Kidney capillary endothelial cell (primary cell): ENCODE measurements around the gene CASZ1.

Experiments
- DNase-seq: peaks from one replicate; pipeline ENCODE4 v3.0.0-alpha.2; 2018; ENCODE audit warnings: low spot score

The CASZ1 gene

GRCh38 chr1:10706376-10706913, 90.0 kb downstream of the CASZ1 start:
- DNase-seq, result no peak

DNA sequence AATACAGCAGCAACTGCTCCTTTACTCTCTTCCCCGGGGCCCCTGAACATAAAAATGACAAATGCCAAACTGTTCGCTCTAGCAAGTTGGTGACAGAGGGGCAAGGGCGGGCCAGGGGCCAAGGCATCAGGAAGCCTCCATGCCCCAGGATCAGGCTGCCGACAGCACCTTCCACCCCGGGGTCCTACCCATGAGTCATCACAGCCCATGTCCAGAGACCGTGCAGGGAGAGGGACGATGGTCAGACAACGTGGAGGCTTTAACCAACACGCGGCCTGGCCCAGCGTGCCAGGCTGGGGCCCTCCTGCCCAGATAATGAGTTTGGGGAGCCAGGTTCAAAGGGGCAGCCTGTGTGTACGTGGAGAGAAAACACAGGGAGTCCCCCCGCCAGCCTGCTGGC, 90.5 kb downstream of the CASZ1 start:
- no peak for DNase-seq

DNA sequence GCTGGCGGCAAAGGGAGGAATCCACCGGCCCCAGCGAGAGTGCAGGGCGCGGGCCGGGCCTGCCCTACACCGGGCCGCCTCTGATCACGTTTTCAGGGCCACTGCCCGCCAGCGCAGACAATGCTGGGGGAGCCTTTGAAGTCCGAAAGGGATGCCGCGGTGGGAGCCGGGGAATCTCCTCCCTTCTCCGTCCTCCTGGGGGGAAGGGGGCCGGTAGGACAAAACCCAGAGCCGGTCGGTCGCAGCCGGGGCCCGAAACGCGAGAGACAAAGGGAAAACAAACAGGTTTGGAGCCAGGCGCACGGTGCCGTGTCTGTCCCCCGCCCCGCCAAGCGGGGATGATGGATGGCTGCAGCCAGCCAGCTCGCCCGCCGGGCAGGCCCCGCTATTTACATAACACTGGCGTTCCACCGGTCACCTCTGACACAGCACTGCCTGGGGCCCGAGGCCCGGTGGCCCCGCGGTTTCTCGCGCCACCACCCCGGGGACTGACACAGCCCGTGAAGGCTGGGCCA, 92.0 kb downstream of the CASZ1 start:
- no peak for DNase-seq

DNA sequence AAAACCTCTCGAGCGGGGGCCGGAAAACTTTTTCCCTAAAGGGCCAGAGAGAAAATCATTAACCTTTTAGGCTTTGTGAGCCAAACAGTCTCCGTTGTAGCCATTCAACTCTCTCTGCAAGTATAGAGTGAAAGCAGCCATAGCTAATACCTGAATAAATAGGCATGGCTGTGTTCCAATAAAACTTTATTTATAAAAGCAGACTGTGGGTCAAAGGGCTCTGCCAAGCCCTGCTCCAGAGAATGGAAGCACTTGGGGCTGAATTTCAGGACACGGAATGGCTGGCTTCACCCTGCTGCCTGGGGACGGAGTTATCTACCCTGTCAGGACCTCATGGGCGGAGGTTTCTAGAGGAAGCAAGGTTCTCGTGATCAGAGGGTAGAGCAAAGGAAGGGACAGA, 92.7 kb downstream of the CASZ1 start:
- DNase-seq, result no peak

- no peak for DNase-seq
Observed at GRCh38 chr1:10701145-10701544, 95.3 kb downstream of the CASZ1 start.

DNA sequence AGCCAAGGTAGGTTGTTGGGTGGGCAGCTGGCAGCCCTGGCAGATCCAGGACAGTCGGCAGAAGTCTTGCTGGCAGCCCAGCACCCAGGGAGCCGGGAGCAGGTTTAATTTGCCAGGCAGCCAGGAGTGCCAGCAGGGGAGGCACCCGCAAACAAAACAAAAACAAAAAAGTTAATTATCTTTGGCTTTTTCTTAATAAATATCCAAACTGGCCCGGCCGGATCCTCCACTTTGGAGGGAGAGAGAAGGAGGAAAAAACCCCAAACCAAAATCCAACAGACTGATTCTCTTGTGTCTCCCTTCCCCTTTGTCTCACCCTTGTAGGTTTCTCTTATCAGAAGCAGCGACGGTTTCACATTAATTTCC, 97.0 kb downstream of the CASZ1 start:
- DNase-seq, result no peak

- DNase-seq, result no peak
Observed at GRCh38 chr1:10698726-10699469, 97.5 kb downstream of the CASZ1 start.

DNA sequence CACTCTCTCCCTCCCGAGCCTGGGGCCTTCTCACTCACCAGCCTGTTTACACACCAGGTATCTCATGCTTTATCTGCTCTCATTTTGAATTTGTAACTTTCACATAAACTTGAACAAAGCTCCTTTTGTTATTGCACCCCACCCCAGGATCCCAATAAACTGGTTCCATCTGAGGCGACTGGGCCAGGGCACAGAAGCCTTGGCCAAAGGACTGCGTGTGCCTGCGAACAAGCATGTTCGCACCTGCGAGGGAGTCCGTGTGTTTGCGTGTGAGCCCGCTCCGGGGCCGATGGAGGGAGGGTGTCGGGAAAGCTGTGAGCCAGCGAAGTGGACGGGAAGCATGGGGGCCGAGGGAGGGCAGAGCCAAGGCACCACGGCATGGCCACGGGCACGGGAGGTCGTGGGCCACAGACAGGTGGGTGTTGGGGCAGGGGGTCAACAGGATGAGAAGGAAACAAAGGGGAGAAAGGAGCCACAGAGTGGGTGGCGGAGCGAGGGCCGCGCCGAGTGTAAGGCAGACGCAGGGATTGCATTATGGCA, 98.8 kb downstream of the CASZ1 start:
- no peak for DNase-seq

DNA sequence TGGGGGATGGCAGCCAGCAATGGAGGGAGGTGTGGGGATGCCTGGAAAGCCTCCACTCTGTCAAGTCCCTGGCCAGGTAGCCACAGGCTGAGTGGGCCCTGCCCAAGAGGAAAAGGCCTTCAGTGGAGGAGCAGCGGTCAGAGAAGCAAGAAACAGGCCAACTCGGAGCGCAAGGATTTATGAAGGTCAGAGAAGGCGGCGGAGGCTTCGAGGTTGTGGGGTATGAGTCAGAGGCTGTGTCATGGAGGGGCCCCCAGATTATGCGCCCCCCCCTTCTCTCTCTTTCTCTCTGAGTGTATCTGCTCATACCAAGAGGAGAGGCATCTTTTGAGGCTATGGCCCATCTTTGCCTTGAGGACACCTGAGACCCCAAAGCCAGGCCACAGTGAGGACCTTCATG, 99.5 kb downstream of the CASZ1 start:
- DNase-seq, result no peak

GRCh38 chr1:10694633-10695627, 101.5 kb downstream of the CASZ1 start:
- no peak for DNase-seq

- DNase-seq, result no peak
Observed at GRCh38 chr1:10694274-10694632, 102.2 kb downstream of the CASZ1 start.

DNA sequence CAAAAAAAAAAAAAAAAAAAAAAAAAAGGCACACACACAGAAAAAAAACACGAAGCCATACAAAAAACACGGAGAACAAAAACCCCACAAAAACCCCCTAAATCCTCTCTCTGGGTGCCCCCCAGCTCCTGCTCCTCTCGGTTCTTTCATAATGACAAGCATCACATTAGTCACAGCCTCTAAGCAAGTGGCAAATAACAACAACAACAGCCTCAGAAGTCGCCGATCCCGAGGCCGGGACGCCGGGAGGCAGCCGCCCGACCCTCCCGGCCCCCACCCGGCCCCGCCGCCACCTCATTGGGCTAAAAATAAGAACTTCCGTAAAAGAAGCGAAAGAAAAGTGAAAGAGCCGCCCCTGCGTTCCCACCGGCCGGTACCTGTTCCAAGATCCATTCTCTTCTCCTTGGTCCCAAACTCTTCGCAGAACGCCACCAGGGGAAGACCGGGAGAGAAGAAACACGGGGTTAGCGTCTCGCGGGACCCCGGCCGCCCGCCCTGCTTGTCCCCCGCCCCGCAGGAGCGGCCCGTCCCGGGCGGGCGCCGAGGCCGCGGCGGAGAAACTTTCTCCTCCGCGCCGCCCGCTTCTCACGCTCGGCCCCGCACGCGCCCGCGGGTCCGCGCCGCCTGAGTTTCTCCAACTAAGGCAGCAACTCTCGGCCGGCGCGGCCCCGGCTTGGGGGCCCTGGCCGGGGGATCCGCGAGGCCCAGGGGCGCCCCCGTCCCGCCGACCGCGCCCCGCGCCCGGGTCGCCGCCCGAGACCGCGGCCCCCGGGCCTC, 102.8 kb downstream of the CASZ1 start:
- DNase-seq, result no peak

GRCh38 chr1:10693152-10693496, 103.3 kb downstream of the CASZ1 start:
- no peak for DNase-seq

DNA sequence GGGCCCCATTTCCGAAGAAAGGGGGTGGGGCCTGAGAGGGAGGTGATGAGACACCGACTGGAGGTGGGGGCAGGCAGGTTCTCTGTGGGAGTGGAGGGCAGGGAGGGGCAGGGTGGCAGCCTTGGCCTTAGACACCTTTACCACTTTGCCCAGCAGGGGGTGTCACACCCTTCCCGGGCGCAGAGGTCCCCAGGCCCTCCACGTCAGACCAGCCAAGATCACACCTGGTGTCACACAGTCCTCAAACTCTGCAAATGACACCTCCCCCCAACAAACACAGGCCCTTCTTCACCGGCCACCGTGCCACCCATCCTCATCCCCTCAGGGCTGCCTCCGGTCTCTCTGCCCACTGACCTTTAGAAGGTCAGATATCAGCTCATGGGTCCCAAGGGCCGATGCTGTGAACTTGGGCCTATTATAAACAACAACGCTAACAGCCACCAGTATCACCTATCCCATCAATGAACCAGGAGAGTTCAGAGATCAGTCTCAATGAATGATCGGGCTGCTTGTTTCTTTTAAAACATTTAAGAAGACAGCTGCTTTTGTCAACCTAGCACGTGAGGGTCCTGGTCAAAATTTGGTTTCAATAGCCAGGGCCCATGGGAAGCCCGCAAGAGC, 103.9 kb downstream of the CASZ1 start:
- no peak for DNase-seq

DNA sequence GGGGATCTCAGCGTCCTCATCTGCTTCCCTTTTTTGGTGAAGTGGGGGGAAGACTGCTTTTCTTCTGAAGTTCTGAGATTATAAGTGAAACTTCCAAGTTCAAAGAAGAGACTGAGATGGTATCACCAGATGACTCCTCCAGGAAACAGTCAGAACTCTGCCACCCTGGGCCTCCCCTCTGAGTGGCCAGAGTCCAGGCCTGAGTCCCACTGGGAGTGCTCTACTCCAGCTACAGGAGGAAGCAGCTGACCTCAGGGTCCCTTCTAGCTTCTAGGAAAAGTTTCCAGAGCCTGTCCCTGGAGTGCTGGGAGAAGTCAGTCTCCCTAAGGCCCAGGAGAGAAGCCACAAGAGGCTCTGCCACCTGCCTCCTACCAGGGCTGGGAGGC, 104.7 kb downstream of the CASZ1 start:
- DNase-seq, result no peak

- no peak for DNase-seq
Observed at GRCh38 chr1:10691075-10691739, 105.2 kb downstream of the CASZ1 start.

DNA sequence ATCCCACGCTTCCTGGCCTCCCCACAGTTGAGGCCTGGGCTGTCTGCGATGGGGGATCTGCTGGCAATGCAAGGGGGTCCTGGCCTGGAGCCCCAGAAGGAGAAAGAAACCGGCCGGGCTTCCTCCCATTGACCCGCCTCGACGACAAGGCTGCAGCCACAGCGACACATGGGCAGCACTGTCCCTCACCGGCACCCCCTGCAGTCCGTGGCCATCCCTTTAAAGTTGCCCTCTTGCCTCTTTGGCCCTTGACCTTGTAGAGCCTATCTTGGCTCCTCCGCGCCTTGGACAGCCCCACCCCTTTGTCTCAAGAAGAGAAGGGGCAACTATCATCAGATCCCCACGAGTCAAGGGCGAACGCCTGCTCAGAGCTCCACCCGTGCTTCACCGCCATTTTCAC, 106.0 kb downstream of the CASZ1 start:
- no peak for DNase-seq

DNA sequence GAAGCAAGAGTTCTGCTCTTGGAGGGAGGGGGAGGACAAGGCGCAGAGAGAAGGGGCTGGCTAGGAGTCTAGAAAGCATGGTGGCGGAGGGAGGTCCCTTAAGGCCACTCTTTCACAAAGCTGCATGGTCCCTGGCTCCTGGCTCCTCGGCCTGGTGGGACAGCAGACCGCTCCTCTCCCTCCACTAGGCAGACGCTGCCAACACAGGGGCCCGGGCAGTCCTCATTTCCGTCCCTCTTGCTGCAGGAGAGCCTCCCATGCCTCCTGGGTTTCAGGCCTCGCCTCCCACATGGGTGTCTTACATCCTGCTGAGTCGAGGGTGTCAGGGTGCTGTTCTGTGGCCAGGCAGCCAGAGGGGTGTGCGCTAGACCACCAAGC, 108.0 kb downstream of the CASZ1 start:
- no peak for DNase-seq

- DNase-seq, result no peak
Observed at GRCh38 chr1:10687782-10688408, 108.6 kb downstream of the CASZ1 start.

DNA sequence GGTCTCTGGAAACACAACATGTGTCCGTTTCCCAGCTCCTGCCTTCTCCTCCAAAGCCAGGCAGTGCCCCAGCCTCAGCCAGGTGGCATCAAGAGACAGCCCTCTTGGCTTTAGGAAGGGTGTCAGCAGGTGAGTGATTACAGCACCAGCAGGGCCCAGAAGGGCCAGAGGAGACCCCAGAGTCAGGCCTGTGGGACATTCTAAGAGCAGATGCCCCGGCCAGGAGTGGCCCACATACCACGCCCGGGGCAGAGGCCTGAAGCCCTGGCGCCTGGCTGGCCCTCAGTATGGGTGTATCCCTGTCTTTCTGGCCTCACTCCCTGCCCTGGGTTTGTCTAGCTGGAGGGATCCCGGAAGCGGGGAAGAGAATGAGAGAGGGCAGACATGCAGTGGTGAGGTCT, 109.2 kb downstream of the CASZ1 start:
- no peak for DNase-seq
